ENCODE results near the gene CD247.

The CD247 gene

GRCh38 chr1:167491586-167492461, 26.5 kb downstream of the CD247 start:
- TF ChIP-seq CSDC2 (CRISPR knock-in tag; IDR thresholded peaks at IDR 0.05) (no peak), PATZ1 (CRISPR knock-in tag; IDR thresholded peaks at IDR 0.05; ENCODE audit: borderline replicate concordance) (no peak), ZFP30 (CRISPR knock-in tag; IDR thresholded peaks at IDR 0.05) (no peak), ISL1 (CRISPR knock-in tag; IDR thresholded peaks at IDR 0.05) (no peak), ZNF8 (CRISPR knock-in tag; IDR thresholded peaks at IDR 0.05) (no peak)
- ATAC-seq = no peak

GRCh38 chr1:167490765-167491164, 27.6 kb downstream of the CD247 start:
- no peak for ATAC-seq

GRCh38 chr1:167489571-167490340, 28.6 kb downstream of the CD247 start:
- TF ChIP-seq ZC3H10 (CRISPR knock-in tag; IDR thresholded peaks at IDR 0.05) (no peak), OSR1 (CRISPR knock-in tag; IDR thresholded peaks at IDR 0.05) (no peak), TCF4 (CRISPR knock-in tag; IDR thresholded peaks at IDR 0.05; ENCODE audit: borderline replicate concordance) (no peak), CSRNP3 (CRISPR knock-in tag; IDR thresholded peaks at IDR 0.05) (no peak), ESRRG (CRISPR knock-in tag; IDR thresholded peaks at IDR 0.05) (no peak), ISL1 (CRISPR knock-in tag; IDR thresholded peaks at IDR 0.05) (no peak), RARB (CRISPR knock-in tag; IDR thresholded peaks at IDR 0.05) (no peak), BACH2 (CRISPR knock-in tag; IDR thresholded peaks at IDR 0.05; ENCODE audit: borderline replicate concordance) (no peak), ZNF70 (CRISPR knock-in tag; IDR thresholded peaks at IDR 0.05) (no peak), ZNF565 (CRISPR knock-in tag; conservative IDR thresholded peaks at IDR 0.05; ENCODE audit: low read depth) (no peak), PPARA (CRISPR knock-in tag; IDR thresholded peaks at IDR 0.05; ENCODE audit: borderline replicate concordance) (no peak), ZFP30 (CRISPR knock-in tag; IDR thresholded peaks at IDR 0.05) (no peak), GLIS3 (CRISPR knock-in tag; IDR thresholded peaks at IDR 0.05) (no peak)
- no peak for ATAC-seq

More at GRCh38 chr1:167490765-167491164, 27.6 kb downstream of the CD247 start:
- no peak for TF ChIP-seq POU6F1 (CRISPR knock-in tag; IDR thresholded peaks at IDR 0.05; ENCODE audit: borderline replicate concordance, low read depth)

- TF ChIP-seq ZNF565 (CRISPR knock-in tag; conservative IDR thresholded peaks at IDR 0.05; ENCODE audit: low read depth) = no peak
- TF ChIP-seq CSDC2 (CRISPR knock-in tag; IDR thresholded peaks at IDR 0.05) = no peak
- ATAC-seq = no peak
These were observed 29.5 kb downstream of the CD247 start for GRCh38 chr1:167488786-167489185.

- ATAC-seq = no peak
- TF ChIP-seq ZFP30 (CRISPR knock-in tag; IDR thresholded peaks at IDR 0.05) (no peak), BACH2 (CRISPR knock-in tag; IDR thresholded peaks at IDR 0.05; ENCODE audit: borderline replicate concordance) (no peak), RARB (CRISPR knock-in tag; IDR thresholded peaks at IDR 0.05) (no peak), PATZ1 (CRISPR knock-in tag; IDR thresholded peaks at IDR 0.05; ENCODE audit: borderline replicate concordance) (no peak), ESRRG (CRISPR knock-in tag; IDR thresholded peaks at IDR 0.05) (no peak), CSDC2 (CRISPR knock-in tag; IDR thresholded peaks at IDR 0.05) (no peak), TCF4 (CRISPR knock-in tag; IDR thresholded peaks at IDR 0.05; ENCODE audit: borderline replicate concordance) (no peak), ARNTL (CRISPR knock-in tag; IDR thresholded peaks at IDR 0.05; ENCODE audit: borderline replicate concordance, low read depth) (no peak), ZNF8 (CRISPR knock-in tag; IDR thresholded peaks at IDR 0.05) (no peak), TSHZ2 (CRISPR knock-in tag; IDR thresholded peaks at IDR 0.05) (no peak), CREB5 (CRISPR knock-in tag; IDR thresholded peaks at IDR 0.05; ENCODE audit: low read depth) (no peak), SNAI2 (CRISPR knock-in tag; IDR thresholded peaks at IDR 0.05) (no peak), ZNF565 (CRISPR knock-in tag; conservative IDR thresholded peaks at IDR 0.05; ENCODE audit: low read depth) (no peak), OSR1 (CRISPR knock-in tag; IDR thresholded peaks at IDR 0.05) (no peak)
These were observed 30.7 kb downstream of the CD247 start for GRCh38 chr1:167487614-167488013.
